GM12873 (cell line): ENCODE data around the gene PCSK6.

ENCODE experiments used
- TF ChIP-seq, protein P1 (sequence below): IDR thresholded peaks from 2 replicates; pipeline ENCODE4 v1.5.1; 2012; ENCODE audit warnings: low read depth, mild to moderate bottlenecking, moderate library complexity, low read length, control low read depth; ENCODE audit not compliant: insufficient read depth; ENCODE audit errors: missing control alignments

The PCSK6 gene

DNA sequence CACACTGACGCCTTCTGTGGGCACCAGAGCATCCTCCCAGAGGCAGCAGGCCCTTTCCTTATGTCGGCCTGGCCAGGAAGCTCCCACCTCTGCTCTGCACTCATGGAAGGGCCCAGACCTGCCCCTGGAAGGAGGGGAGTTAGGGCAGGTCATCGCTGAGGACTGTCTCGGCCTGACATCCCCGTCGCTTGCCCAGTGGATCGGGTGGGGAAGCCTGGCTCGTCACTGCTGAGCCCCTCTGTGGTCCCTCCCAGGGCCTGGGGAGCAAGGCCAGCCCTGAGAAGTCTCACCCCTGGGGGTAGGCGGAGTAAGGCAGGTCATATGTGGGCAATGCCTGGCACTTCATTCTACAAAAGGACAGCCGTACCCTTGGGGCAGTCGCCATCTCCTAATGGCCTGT lies 131.6 kb downstream of the PCSK6 start:
- TF ChIP-seq, protein P1, sequence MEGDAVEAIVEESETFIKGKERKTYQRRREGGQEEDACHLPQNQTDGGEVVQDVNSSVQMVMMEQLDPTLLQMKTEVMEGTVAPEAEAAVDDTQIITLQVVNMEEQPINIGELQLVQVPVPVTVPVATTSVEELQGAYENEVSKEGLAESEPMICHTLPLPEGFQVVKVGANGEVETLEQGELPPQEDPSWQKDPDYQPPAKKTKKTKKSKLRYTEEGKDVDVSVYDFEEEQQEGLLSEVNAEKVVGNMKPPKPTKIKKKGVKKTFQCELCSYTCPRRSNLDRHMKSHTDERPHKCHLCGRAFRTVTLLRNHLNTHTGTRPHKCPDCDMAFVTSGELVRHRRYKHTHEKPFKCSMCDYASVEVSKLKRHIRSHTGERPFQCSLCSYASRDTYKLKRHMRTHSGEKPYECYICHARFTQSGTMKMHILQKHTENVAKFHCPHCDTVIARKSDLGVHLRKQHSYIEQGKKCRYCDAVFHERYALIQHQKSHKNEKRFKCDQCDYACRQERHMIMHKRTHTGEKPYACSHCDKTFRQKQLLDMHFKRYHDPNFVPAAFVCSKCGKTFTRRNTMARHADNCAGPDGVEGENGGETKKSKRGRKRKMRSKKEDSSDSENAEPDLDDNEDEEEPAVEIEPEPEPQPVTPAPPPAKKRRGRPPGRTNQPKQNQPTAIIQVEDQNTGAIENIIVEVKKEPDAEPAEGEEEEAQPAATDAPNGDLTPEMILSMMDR, result no peak

DNA sequence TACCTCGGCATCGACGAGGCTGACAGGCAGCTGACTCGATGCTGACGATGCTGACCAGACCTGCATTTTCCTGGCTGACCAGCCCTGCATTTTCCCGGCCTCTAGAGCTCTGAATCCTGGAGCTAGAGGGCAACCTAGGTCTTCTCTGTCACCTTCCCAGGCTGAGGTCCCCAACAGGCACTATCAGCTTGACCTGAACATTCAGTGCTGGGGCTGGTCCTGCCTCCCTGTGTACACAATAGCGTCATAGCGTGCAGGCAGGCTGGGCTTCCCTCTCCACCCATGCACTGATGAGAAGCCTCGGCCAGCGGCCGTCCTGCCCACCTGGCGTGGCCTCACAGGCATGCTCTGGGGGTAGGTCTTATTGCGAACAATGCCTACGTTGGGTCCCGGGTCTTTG lies 132.2 kb downstream of the PCSK6 start:
- TF ChIP-seq, protein P1, result no peak

DNA sequence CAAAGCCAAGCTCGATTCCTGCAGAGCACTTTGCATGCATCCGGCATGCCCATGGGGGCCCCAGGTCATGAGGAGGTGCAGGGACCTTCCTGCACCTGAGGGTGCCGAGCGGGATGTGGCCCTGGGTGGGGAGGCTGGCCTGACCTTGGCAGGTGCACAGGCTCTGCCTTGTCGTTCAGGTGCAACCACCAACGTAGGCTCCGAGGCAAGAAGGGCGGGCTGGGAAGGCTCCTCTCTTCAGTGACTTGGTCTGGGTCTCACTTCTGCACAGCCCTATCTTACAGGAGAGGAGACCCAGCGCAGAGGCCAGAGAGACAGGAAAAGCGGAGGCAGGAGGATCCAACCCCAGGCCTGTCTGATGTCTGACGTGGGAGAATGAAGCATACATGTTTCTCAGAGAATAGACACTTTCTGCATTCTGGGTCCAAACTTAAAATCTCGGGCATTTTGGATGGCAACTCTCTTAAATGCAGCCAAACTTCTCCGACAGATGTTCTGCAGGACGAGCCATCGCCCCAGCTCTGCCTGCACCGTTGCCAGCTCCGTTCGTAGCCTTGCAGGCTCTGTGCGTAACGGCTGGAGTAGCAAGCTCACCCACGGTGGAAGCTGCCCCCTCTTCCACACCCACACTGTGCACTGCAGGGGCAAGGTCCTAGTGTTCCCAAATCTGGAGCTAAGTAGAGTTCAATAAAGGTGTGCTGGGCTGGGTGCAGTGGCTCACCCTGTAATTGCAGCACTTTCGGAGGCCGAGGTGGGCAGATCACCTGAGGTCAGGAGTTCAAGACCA lies 133.6 kb downstream of the PCSK6 start:
- TF ChIP-seq, protein P1, result no peak

DNA sequence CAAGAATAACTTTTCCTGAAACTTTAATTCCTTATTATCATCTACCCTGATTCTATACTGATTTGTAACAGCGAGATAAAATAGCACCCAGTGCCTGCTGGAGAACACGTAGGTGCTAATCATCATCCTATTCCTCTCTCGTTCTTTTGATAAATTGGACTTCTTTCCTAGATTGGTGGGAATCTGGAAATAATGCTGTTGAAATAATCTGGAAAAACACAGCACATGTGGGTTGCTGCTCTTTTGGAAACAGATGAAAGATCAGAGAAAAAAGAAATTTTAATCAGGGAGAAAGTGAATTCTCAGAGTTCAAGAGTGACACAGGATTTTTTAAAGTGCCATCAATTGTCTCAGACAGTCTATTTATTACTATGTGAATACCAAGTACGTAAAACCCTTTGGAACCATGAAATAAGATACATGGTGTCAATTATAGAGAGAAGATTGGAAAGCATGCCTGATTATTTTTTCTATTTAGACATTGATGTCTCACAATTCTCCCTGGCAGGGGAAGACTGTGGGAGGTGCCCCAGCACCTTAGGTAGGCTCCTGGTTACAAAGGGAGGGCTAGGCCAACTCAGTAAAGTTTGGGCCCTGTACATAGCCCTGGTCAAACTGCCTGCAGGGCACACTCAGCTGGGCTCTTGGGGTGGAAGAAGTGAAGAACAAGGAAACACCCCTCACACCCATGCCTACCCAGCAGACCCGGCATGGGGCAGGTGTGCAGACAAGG lies 134.4 kb downstream of the PCSK6 start:
- TF ChIP-seq, protein P1, result no peak

DNA sequence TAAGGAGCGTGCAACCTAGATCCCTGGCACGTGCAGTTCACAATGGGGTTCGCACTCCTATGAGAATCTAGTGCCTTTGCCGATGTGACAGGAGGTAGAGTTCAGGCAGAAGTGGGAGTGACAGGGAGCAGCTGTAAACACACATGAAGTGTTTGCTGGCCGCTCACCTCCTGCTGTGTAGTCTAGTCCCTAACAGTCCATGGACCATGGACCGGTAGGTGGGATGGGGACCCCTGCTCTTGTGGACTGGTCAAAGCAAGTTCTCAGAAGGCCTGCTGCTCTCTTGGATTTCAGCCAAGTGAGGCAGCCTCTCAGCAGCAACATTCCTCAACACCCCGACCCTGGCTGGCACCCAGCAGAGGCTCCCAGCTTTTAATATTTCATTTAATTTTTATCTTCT lies 136.3 kb downstream of the PCSK6 start:
- TF ChIP-seq, protein P1, result no peak

DNA sequence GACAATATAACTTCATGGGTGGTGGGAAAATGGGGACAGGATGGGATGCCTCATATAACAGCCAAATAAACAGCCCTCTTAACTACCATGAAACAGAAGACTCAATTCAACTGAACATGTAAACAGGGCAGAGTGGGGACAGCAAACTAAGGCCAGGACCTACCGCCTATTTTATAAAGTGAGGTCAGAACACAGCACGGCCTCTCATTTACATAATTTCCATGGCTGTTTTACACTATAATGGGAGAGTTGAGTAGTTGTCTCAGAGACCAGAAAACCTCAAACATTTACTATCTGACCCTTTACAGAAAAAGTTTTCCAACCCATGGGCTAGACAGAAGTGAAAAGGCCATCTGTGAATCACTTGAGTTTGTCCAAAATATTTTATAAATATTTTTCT lies 137.8 kb downstream of the PCSK6 start:
- TF ChIP-seq, protein P1, result no peak
